Glomerular visceral epithelial cell (primary cell): ENCODE data around the gene SCARF2.
"Not testable (repeated sequence)": the region's sequence is repeated elsewhere in the genome, so short reads cannot be mapped to it uniquely, and the experiment has no call there.

Source experiments
- DNase-seq: peaks from one replicate; pipeline ENCODE4 v3.0.0-alpha.2; 2016; ENCODE audit errors: extremely low spot score

SCARF2 gene

DNA sequence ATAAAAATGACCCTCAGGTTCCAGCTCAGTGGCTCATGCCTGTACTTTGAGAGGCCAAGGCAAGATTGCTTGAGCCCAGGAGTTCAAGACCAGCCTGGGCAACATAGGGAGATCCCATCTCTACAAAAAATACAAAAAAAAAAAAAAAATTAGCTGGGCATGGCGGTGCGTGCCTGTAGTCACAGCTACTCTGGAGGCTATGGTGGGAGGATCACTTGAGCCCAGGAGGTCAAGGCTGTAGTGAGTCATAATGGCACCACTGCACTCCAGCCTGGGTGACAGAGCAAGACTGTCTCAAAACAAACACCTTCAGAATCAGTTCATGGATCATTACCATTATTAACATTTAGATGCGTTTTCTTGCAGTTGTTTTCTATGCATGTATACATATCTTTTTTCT is 28.2 kb downstream of the SCARF2 start:
- DNase-seq, result not testable (repeated sequence)

DNA sequence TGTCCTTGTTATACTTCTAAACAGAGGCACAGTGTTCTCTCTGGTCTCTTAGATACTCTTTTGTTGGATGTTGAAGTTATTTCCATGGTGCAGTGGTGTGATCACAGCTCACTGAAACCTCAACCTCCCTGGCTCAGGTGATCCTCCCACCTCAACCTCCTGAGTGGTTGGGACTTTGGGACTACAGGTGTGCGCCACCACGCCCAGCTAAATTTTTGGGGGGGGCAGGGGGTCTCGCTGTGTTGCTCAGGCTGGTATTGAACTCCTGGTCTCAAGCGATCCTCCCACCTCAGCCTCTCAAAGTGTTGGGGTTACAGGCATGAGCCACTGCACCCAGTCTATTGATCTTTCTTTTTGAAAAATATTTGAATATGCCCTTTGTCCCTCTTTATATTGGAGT is 28.7 kb downstream of the SCARF2 start:
- DNase-seq, result no peak

- DNase-seq, result no peak
These were observed 29.8 kb downstream of the SCARF2 start for GRCh38 chr22:20407829-20408228.

- DNase-seq, result no peak
These were observed 30.8 kb downstream of the SCARF2 start for GRCh38 chr22:20406686-20407408.

GRCh38 chr22:20405931-20406685 is 31.5 kb downstream of the SCARF2 start:
- no peak for DNase-seq

GRCh38 chr22:20405291-20405930 is 32.2 kb downstream of the SCARF2 start:
- no peak for DNase-seq

- DNase-seq, result no peak
These were observed 32.7 kb downstream of the SCARF2 start for GRCh38 chr22:20404881-20405280.

DNA sequence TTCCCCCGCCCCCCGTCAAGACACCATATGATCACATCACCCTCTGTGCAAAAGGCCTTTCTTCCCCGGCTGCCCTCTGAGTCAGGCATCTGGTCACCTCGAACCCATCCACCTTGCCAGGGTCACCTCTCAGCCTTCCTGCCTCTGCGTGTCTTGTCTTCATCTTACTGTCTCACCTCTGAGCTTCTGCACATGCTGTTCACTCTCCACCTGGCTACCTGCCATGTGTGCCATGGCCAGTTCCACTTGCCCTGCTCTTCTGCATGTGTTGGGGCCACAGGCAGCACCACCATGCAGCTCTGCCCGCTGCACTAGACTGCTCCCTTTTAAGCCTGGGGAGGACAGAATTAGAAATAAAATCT is 33.9 kb downstream of the SCARF2 start:
- DNase-seq, result no peak

- no peak for DNase-seq
These were observed 34.5 kb downstream of the SCARF2 start for GRCh38 chr22:20402960-20403778.

- no peak for DNase-seq
These were observed 36.1 kb downstream of the SCARF2 start for GRCh38 chr22:20401376-20402014.

- DNase-seq, result no peak
These were observed 36.8 kb downstream of the SCARF2 start for GRCh38 chr22:20400606-20401375.

DNA sequence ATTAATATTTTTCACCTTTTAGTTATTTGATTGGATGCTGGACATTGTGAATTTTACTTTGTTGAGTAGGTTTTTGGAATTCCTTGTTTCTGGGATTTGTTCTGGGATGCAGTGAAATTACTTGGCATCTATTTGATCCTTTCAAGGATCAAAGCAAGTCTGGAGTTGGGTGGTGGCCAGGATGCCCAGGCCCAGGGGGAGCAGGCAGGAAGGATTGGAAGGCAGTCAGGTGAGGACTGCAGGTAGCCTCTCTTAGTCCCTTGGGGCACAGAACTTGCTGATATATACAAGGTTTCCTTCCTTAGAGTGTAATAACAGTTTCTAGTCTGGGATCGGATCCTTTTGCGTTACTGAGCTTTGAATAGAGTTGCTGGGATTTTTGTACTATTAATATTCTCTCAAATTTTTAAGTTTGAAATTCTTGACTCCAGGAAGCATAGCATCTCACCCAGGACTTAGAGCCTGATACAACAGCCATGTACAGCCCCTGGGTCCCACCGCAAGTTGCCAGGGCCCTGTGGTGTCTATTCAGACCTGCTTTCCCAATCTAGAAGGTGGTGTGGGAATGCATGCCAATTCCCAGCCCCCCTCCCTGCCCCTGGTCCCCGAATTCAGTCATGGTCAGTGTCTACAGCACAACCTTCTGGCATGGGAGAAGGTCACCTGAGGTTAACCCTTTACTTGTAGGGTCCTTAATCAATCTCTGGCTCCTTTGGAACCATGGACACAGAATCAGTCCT is 37.6 kb downstream of the SCARF2 start:
- DNase-seq, result no peak

- DNase-seq, result no peak
These were observed 39.2 kb downstream of the SCARF2 start for GRCh38 chr22:20398420-20398819.

DNA sequence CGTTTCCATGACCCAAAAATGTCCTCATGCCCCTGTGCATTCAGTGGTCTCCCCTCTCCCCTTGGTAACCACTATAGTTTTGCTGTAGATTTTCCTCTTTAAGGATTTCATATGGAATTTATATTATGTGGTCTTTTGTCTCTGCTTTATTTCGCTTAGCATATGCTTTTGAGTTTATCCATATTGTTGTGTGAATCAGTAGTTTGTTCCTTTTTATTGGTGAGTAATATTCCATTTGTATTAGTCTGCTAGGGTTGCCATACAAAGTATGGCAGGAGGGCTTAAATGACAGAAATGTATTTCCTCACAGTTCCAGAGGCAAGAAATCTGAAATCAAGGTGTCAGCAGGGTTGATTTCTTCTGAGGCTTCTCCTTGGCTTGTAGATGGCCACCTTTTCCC is 40.1 kb downstream of the SCARF2 start:
- no peak for DNase-seq

DNA sequence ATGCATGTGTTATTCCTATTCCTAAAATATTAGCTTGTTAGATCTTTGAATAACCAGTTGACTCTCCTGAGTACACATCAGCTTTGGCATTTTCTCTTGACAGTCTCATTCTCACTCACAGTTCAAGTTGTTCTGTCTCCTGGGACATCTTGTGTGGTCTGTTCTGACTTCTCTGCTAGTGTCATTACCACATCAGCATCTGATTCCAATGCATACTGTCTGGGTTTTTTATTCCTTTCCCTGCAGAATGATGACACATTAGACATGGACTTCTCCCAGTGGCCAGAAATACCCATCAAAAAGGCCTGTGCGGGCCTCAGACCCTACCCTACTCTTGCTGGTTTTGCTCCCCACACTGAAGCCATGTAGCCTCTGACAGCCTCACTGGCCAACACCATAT is 41.0 kb downstream of the SCARF2 start:
- DNase-seq, result no peak

DNA sequence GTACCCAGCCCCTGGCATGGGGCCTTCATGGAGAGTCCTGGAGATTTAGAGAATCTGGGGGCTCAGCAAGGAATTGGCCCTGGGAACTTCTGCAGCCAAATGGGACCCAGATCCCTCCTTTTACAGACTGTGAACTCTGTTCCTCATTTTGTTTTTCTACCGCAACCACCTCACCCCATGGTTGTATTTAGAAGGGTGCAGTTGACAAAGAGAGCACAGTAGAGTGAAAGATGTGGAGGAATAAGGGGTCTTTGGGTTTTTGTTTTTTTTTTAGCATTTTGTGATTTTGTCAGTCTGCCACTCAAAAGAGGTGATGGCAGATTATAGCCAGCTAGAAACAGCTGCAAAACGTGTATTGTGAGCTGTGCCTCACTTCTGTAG is 41.7 kb downstream of the SCARF2 start:
- DNase-seq, result no peak

- DNase-seq, result no peak
These were observed 42.3 kb downstream of the SCARF2 start for GRCh38 chr22:20395181-20395906.

- DNase-seq, result peak; percentile 84
These were observed 43.7 kb downstream of the SCARF2 start, which contains the start of gene ZNF74 for GRCh38 chr22:20393705-20394476. ZNF74 (plus strand) TSS chr22:20394151; CDS start chr22:20394629, 478 bp downstream.
